ENCODE data around the gene SDC3. TPM values are rescaled to one million over a fixed set of nuclear protein-coding genes. Genes with fewer than 3 reads are reported as not detected.

SDC3 gene
- total RNA-seq, 1 donor from 2014 or later: 0.71 TPM

- H3K27ac Mint-ChIP-seq: no peak overlapping the region
Observed at GRCh38 chr1:30887485-30888315, 20.9 kb downstream of the SDC3 start.

GRCh38 chr1:30886710-30887428 lies 21.7 kb downstream of the SDC3 start:
- TF ChIP-seq CTCF (IDR thresholded peaks at IDR 0.05): no peak
- ATAC-seq (ENCODE audit: low read depth): no peak
- Mint-ChIP-seq H3K27me3 (peaks cover 23% of the 10 kb centered on the region), H3K9me3 (no peaks in the 10 kb centered on the region), H3K4me1 (peaks cover 10% of the 10 kb centered on the region), H3K4me3 (no peak overlapping the region), H3K36me3 (ENCODE audit: low read depth) (no peaks in the 10 kb centered on the region), H3K27ac (no peak overlapping the region)
- CTCF ChIA-PET: no interaction called here
- POLR2A ChIA-PET: no interaction called here
- no peak for DNase-seq
- intact Hi-C loops (cut with micrococcal nuclease): no loop called here

More at GRCh38 chr1:30887485-30888315, 20.9 kb downstream of the SDC3 start:
- DNase-seq: no peak
- Mint-ChIP-seq H3K9me3 (no peaks in the 10 kb centered on the region), H3K36me3 (ENCODE audit: low read depth) (no peaks in the 10 kb centered on the region), H3K27me3 (peaks cover 25% of the 10 kb centered on the region), H3K4me3 (no peak overlapping the region), H3K4me1 (peaks cover 8% of the 10 kb centered on the region)
- ChIA-PET CTCF (no interaction called here), POLR2A (no interaction called here)
- no peak for TF ChIP-seq CTCF (IDR thresholded peaks at IDR 0.05)
- ATAC-seq (ENCODE audit: low read depth): no peak
- intact Hi-C loops (cut with micrococcal nuclease): no loop called here

GRCh38 chr1:30885570-30886522 lies 22.7 kb downstream of the SDC3 start:
- peaks cover 23% of the 10 kb centered on the region for H3K27me3 Mint-ChIP-seq
- no peak overlapping the region for H3K4me3 Mint-ChIP-seq
- ChIA-PET CTCF (no interaction called here), POLR2A (no interaction called here)
- H3K36me3 Mint-ChIP-seq (ENCODE audit: low read depth): no peaks in the 10 kb centered on the region
- DNase-seq (no peak), ATAC-seq (ENCODE audit: low read depth) (no peak)
- peak overlapping the region; percentile 42 for H3K27ac Mint-ChIP-seq
- intact Hi-C loops (cut with micrococcal nuclease): no loop called here
- no peak for TF ChIP-seq CTCF (IDR thresholded peaks at IDR 0.05)
- no peaks in the 10 kb centered on the region for H3K9me3 Mint-ChIP-seq
- peaks cover 14% of the 10 kb centered on the region for H3K4me1 Mint-ChIP-seq

- ChIA-PET POLR2A (interaction anchor here (0.6 kb wide), 1 partner anchor 20 kb away, joined by 3 read pairs; no protein-coding TSS in a partner anchor), CTCF (no interaction called here)
- H3K9me3 Mint-ChIP-seq: no peaks in the 10 kb centered on the region
- intact Hi-C loops (cut with micrococcal nuclease): no loop called here
- DNase-seq (no peak), ATAC-seq (ENCODE audit: low read depth) (no peak)
- no peak overlapping the region for H3K27ac Mint-ChIP-seq
- H3K36me3 Mint-ChIP-seq (ENCODE audit: low read depth): no peaks in the 10 kb centered on the region
- no peak overlapping the region for H3K4me3 Mint-ChIP-seq
- no peak for TF ChIP-seq CTCF (IDR thresholded peaks at IDR 0.05)
- H3K4me1 Mint-ChIP-seq: peaks cover 18% of the 10 kb centered on the region
- H3K27me3 Mint-ChIP-seq: peaks cover 23% of the 10 kb centered on the region
Observed at GRCh38 chr1:30884723-30885122, 23.8 kb downstream of the SDC3 start.

Data from activated B cell treated with CpG ODN at 0.5 μM for 24 hours (primary cell).